Cardiac fibroblast (primary cell): ENCODE measurements around the gene HIC1.

Experiments used
- DNase-seq, 2 donors: peaks; one replicate each; pipeline versions ENCODE4 v3.0.0 to v3.0.0-alpha.2; 2010; ENCODE audit warnings: low read depth in 2 of 2
- H3K4me3 ChIP-seq, 2 donors: replicated peaks in 1 of 2; 1 replicate in 1 of 2; 2 replicates in 1 of 2; pipeline ENCODE4 v1.5.1; 2011; ENCODE audit warnings: low read depth in 2 of 2, low read length in 2 of 2, mild to moderate bottlenecking in 2 of 2, moderate library complexity in 1 of 2
- CTCF ChIP-seq: IDR thresholded peaks from one replicate; pipeline ENCODE4 v1.5.1; 2011; ENCODE audit warnings: low read depth, mild to moderate bottlenecking, low read length, inconsistent platforms

HIC1 gene

GRCh38 chr17:2047590-2047989, 7.3 kb upstream of the HIC1 start:
- no peak for TF ChIP-seq CTCF
- no peak overlapping the region for H3K4me3 ChIP-seq
- no peak for DNase-seq

GRCh38 chr17:2048805-2049204, 6.1 kb upstream of the HIC1 start:
- no peak for DNase-seq
- TF ChIP-seq CTCF: no peak
- H3K4me3 ChIP-seq: no peak overlapping the region

- DNase-seq: peak; percentile 80 to 93
- H3K4me3 ChIP-seq: peak overlapping the region; percentile 58 to 62
- TF ChIP-seq CTCF: no peak
These were observed 5.3 kb upstream of the HIC1 start for GRCh38 chr17:2049333-2050299.

GRCh38 chr17:2050300-2051060, 4.4 kb upstream of the HIC1 start:
- H3K4me3 ChIP-seq: peak overlapping the region; percentile 39 to 51
- TF ChIP-seq CTCF: no peak
- DNase-seq: peak; percentile 59 to 82

- no peak for TF ChIP-seq CTCF
- H3K4me3 ChIP-seq: peak overlapping the region in 1 of 2 donors; percentile 44
- peak; percentile 46 to 65 for DNase-seq
These were observed 3.6 kb upstream of the HIC1 start for GRCh38 chr17:2051061-2051932.

- DNase-seq: no peak
- TF ChIP-seq CTCF: no peak
- H3K4me3 ChIP-seq: no peak overlapping the region
These were observed 2.9 kb upstream of the HIC1 start for GRCh38 chr17:2051933-2052559.
